ENCODE data around the gene IL17C. TPM values are rescaled to one million over a fixed set of nuclear protein-coding genes. Genes with fewer than 3 reads are reported as not detected.

IL17C gene
- total RNA-seq, result not detected

DNA sequence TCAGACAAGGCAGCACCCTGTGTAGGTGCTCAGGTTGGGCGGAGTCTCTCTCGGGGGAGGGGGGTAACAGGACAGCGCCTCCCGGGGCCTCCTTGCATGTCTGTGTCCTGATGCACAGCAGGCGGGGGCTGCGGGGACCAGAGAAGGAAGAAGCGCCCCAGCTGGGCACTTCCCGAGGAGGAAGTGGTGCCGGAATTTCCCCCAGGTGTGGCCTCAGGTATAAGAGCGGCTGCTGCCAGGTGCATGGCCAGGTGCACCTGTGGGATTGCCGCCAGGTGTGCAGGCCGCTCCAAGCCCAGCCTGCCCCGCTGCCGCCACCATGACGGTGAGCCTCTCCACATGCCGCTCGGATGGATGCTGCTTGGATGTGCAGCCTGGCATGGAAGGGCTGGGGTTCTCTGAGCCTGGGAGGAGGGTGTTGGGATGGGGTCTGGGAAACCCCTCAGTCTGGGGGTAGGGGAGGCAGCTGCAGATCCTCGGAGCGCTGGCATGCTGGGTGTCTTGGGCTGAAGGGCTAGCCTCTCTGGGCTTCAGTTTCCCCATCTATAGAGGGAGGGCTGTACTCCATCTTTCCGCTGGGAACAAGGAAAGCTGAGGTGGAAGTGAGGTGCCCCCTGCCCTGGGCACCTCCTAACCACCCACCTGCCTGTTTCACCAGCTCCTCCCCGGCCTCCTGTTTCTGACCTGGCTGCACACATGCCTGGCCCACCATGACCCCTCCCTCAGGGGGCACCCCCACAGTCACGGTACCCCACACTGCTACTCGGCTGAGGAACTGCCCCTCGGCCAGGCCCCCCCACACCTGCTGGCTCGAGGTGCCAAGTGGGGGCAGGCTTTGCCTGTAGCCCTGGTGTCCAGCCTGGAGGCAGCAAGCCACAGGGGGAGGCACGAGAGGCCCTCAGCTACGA is at the start of gene IL17C:
IL17C (plus strand) TSS at position 250 of the 908 bp plus-strand sequence; CDS start at position 320, 70 bp downstream.
- no peak for FAIRE-seq
- DNase-seq (ENCODE audit: low spot score in 2 of 2), result no peak

DNA sequence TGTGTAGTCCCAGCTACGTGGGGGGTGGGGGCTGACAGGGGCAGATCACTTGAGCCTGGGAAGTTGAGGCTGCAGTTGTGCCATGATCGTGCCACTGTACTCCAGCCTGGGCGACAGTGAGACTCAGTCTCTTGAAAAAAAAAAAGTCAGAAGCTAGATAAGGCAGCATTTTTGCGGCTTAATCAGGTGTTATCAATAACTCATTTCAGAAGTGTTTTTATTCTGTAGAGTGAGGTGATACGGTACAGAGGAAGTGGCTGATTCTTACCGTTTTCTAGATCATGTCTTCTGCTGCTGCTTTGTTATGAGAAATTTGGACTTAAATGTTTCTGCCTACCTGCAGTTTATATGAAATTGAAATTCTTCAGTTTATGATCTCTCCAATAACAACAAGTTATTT is 49.6 kb upstream of the IL17C start:
- DNase-seq (ENCODE audit: low spot score in 2 of 2), result no peak
- FAIRE-seq, result no peak

DNA sequence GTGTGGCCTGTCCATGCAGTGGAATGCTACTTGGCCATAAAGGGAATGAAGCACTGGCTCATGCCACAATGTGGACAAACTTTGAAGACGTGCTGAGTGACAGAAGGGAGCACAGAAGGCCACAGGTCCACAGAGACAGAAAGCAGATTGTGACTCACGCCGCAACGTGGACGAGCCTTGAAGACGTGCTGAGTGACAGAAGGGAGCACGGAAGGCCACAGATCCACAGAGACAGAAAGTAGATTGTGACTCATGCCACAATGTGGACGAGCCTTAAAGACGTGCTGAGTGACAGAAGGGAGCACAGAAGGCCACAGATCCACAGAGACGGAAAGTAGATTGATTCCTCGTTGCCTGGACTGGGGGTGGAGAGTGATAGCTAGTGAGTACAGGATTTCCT is 48.9 kb upstream of the IL17C start:
- no peak for FAIRE-seq
- DNase-seq (ENCODE audit: low spot score in 2 of 2), result no peak

DNA sequence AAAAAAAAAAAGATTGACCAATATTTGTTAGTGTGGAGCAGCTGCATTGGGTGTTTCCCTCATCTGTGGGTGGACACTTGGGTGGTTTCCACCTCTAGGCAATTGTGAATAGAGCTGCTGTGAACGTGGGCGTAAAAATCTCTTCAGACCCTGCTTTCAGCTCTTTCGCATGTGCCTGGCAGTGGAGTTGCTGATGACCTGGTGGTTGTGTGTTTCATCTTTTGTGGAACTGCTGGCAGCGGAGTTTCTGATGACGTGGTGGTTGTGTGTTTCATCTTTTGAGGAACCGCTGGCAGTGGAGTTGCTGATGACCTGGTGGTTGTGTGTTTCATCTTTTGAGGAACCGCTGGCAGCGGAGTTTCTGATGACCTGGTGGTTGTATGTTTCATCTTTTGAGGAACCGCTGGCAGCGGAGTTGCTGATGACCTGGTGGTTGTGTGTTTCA is 46.8 kb upstream of the IL17C start:
- no peak for FAIRE-seq

DNA sequence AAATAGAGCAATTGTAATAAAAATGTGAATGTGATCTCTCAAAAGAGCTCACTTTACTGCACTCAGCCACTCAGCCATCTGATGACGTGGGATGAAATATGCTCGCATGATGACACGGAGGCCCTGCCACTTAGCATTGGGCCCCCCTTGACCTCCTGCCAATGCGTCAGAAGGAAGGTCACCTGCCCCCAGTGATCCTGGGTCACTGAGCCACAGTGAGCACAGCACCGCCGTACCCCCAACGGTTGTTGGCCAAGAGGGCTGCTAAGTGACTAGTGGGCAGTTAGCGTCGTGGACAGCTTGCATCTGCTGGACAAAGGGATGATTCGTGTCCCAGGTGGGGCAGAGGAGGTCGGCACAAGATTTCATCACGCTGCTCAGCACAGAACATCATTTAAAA is 45.3 kb upstream of the IL17C start:
- FAIRE-seq (no peak), DNase-seq (ENCODE audit: low spot score in 2 of 2) (no peak)

More for the DNA sequence above, 46.8 kb upstream of the IL17C start:
- no peak for DNase-seq (ENCODE audit: low spot score in 2 of 2)

GRCh38 chr16:88593489-88593888 is 44.9 kb upstream of the IL17C start:
- DNase-seq (ENCODE audit: low spot score in 2 of 2) (no peak), FAIRE-seq (no peak)

DNA sequence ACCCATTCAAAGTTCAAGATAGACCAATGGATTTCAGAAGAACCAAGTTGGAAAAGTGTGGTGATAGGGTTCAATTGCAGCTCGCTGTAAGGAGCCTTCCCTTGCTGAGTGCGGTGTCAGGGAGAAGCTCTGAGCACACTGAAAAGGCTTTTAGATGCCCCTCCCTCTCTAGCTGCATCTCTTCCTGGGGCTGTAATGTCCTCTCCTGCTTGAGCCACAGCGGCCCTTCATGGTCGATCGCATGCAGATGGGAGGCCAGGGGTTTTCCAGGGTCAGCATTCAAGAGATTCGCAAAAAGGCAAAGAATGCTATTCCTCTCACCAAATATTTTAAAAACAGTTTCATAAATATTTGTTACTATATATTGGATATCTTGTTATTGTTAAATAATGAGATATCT is 44.5 kb upstream of the IL17C start:
- FAIRE-seq (no peak), DNase-seq (ENCODE audit: low spot score in 2 of 2) (no peak)

DNA sequence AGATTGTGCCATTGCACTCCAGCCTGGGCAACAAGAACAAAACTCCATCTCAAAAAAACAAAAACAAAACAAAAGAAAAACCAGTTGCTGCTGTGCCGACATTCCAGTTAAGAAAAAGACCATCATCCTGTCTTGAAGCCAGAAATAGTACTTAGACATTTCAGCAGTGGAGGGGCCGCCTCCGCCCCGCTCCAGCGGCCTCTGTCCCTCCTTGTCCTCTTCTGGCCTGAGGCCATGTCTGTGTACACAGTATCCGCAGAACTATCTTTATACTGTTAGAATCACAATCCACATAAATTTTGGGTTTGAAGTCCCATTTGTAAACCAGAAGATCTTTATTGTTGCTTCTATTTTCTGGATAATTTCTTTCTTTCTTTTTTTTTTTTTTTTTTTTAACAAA is 43.3 kb upstream of the IL17C start:
- DNase-seq (ENCODE audit: low spot score in 2 of 2) (no peak), FAIRE-seq (no peak)

DNA sequence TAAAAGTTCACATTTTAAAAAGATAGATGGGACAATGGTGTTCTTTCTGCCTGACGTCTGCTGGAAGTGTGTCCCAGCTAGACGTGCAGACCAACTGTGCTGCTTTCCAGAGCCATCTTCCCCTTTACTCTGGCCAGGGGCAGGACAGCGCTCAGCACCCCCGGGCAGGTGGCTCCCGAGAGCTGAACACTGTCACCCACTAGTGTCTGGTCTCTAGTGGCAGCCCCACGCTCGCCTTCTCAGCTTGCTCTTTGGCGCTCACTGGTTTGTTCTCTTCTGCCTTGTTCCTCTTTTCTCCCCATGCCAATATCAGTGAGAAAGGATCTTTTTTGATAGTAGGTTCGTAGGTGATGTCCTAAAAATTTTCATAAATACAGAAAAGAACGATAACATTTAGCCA is 42.5 kb upstream of the IL17C start:
- DNase-seq (ENCODE audit: low spot score in 2 of 2) (no peak), FAIRE-seq (no peak)

DNA sequence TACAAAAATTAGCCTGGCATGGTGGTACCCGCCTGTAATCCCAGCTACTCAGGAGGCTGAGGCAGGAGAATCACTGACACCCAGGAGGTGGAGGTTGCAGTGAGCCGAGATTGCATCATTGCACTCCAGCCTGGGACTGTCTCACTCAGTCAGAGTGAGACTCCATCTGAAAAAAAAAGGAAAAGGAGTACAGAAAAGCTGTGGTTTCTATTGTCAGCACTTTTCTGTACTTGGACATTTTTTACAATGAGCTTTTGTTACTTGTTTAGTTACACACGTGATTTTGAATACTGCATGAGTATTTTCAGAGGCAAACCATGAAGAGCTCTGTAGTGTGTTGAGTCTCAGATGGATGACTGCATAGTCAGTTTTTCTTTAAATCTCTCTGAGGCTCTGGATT is 41.9 kb upstream of the IL17C start:
- peak; percentile 8 for FAIRE-seq
- peak in 1 of 2 donors; percentile 45 for DNase-seq (ENCODE audit: low spot score in 2 of 2)

DNA sequence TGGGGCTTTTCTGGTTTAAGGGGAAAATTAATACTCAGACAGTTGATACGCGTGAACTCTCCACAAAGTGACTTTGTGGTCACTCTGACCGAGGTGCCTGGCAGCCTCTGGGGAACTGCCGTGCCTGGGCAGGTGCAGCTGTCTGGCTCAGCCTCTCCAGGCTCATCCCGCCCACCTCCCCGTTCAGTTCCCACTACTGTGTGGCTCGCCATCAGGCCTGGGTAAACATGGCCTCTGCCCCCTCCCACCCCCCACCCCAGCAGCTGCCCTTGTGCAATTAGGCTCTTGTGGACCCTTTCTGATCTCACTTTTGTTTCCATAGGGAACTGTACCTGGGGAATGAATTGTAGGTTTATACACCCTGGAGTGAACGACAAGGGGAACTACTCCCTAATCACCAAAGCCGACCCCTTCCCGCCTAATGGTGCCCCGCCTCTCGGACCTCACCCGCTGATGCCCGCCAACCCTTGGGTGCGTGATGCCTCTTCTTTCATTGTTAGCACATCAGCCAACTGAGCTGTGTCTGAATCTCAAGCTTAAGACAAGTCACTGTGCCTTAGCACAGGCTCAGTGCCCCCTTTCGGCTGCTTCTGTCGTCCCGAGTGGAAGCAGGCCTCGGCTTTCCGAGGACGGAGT is 40.4 kb upstream of the IL17C start:
- FAIRE-seq, result no peak
- DNase-seq (ENCODE audit: low spot score in 2 of 2), result no peak

- FAIRE-seq (no peak), DNase-seq (ENCODE audit: low spot score in 2 of 2) (no peak)
Measured at GRCh38 chr16:88599092-88599733, 39.2 kb upstream of the IL17C start.

- FAIRE-seq, result no peak
- DNase-seq (ENCODE audit: low spot score in 2 of 2), result no peak
Measured at GRCh38 chr16:88599825-88600538, 38.4 kb upstream of the IL17C start.

- FAIRE-seq, result no peak
Measured at GRCh38 chr16:88600539-88600896, 37.9 kb upstream of the IL17C start.

GRCh38 chr16:88601313-88602036 is 36.9 kb upstream of the IL17C start:
- DNase-seq (ENCODE audit: low spot score in 2 of 2) (no peak), FAIRE-seq (no peak)

More at GRCh38 chr16:88600539-88600896, 37.9 kb upstream of the IL17C start:
- no peak for DNase-seq (ENCODE audit: low spot score in 2 of 2)

DNA sequence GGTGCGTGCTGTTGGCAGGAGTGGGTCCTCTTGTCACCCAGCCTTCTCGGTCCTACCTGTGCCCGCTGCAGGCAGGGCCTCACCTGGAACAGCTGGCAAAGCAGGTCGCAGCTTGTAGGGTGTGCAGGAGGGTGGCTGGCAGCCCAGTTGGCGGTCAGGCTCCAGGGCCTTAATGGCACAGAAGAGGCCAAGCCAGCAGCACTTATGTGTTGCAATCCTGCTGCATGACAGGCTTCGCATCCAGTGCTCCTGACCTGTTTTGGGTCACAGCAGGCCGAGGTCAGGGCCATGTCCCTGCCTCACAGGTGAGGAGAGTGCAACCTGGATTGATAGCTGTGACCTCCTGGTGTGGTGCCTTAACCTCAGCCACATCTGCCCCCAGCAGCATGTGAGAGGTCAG is 36.3 kb upstream of the IL17C start:
- no peak for DNase-seq (ENCODE audit: low spot score in 2 of 2)
- no peak for FAIRE-seq

DNA sequence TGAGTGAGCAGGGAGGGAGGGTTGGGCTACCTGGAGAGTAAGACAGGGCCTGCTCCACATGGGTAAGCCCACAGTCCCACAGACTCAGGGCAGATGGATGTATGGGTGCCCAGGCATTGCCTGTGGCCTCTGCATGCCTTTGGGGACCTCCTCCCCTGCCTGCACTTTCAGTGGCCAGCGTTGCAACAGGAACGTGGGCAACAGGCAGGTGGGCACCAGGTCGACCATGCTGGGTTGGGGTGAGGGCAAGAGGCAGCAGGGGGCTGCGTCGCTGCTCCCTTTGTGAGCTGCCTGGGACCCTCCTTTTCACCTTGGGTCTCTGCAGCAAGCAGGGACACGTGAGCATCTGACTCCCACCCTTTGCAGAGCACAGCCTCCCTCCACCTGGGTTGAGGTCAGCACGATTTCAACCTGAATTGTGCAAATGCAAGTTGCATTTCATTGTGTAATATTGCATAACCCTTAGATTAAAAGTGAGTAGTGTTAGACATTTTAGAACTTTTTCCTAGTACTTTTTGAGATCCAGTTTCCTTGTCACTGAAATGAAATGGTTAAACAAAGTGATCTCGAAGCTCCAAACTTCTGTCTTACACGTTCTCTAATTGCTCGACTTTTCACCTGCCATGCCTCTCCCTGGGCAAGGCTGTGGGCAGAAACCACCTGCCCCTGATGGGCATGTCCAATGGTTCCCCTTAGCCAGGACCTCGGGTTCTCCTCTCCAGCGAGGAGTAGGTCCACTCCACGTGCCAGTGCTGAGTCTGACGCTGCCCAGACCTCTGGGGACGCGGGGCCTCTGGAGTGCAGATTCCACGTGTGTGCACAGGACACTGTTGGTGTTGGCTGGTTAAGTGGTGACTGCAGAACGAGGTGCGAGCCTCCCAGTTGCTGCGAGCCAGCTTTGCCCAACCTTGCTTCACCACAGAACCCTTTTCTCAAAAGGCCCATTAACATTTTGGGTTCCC is 32.9 kb upstream of the IL17C start:
- no peak for DNase-seq (ENCODE audit: low spot score in 2 of 2)
- FAIRE-seq, result no peak

GRCh38 chr16:88606148-88606757 is 32.1 kb upstream of the IL17C start:
- FAIRE-seq (no peak), DNase-seq (ENCODE audit: low spot score in 2 of 2) (no peak)

Data from frontal cortex (tissue), 4 donors.